ENCODE data around the gene GAA.
A peak's percentile ranks its signal among the peaks of the same experiment; 100 is the strongest.

The GAA gene

DNA sequence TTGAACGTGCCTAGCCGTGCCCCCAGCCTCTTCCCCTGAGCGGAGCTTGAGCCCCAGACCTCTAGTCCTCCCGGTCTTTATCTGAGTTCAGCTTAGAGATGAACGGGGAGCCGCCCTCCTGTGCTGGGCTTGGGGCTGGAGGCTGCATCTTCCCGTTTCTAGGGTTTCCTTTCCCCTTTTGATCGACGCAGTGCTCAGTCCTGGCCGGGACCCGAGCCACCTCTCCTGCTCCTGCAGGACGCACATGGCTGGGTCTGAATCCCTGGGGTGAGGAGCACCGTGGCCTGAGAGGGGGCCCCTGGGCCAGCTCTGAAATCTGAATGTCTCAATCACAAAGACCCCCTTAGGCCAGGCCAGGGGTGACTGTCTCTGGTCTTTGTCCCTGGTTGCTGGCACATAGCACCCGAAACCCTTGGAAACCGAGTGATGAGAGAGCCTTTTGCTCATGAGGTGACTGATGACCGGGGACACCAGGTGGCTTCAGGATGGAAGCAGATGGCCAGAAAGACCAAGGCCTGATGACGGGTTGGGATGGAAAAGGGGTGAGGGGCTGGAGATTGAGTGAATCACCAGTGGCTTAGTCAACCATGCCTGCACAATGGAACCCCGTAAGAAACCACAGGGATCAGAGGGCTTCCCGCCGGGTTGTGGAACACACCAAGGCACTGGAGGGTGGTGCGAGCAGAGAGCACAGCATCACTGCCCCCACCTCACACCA is 724 bp downstream of the GAA start:
- intact Hi-C loops (cut with DNase I) = loop anchor here (5.0 to 10.0 kb wide), 2 partner anchors 45 to 163 kb away; partner anchors contain the start of genes EIF4A3 and RNF213
- peak in 3 of 10 donors; percentile 64 to 85 (median 83) for DNase-seq

DNA sequence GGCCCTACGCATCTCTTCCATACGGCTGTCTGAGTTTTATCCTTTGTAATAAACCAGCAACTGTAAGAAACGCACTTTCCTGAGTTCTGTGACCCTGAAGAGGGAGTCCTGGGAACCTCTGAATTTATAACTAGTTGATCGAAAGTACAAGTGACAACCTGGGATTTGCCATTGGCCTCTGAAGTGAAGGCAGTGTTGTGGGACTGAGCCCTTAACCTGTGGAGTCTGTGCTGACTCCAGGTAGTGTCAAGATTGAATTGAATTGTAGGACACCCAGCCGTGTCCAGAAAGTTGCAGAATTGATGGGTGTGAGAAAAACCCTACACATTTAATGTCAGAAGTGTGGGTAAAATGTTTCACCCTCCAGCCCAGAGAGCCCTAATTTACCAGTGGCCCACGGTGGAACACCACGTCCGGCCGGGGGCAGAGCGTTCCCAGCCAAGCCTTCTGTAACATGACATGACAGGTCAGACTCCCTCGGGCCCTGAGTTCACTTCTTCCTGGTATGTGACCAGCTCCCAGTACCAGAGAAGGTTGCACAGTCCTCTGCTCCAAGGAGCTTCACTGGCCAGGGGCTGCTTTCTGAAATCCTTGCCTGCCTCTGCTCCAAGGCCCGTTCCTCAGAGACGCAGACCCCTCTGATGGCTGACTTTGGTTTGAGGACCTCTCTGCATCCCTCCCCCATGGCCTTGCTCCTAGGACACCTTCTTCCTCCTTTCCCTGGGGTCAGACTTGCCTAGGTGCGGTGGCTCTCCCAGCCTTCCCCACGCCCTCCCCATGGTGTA is 1.5 kb downstream of the GAA start:
- peak in 3 of 10 donors; percentile 42 to 51 (median 43) for DNase-seq
- intact Hi-C loops (cut with DNase I) = loop anchor here (5.0 to 10.0 kb wide), 2 partner anchors 44 to 162 kb away; partner anchors contain the start of genes EIF4A3 and RNF213

DNA sequence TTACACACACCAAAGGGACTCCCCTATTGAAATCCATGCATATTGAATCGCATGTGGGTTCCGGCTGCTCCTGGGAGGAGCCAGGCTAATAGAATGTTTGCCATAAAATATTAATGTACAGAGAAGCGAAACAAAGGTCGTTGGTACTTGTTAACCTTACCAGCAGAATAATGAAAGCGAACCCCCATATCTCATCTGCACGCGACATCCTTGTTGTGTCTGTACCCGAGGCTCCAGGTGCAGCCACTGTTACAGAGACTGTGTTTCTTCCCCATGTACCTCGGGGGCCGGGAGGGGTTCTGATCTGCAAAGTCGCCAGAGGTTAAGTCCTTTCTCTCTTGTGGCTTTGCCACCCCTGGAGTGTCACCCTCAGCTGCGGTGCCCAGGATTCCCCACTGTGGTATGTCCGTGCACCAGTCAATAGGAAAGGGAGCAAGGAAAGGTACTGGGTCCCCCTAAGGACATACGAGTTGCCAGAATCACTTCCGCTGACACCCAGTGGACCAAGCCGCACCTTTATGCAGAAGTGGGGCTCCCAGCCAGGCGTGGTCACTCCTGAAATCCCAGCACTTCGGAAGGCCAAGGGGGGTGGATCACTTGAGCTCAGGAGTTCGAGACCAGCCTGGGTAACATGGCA is 2.2 kb downstream of the GAA start:
- intact Hi-C loops (cut with DNase I) = loop anchor here (5.0 to 10.0 kb wide), 2 partner anchors 44 to 161 kb away; partner anchors contain the start of genes EIF4A3 and RNF213
- peak in 3 of 10 donors; percentile 40 to 64 (median 50) for DNase-seq

DNA sequence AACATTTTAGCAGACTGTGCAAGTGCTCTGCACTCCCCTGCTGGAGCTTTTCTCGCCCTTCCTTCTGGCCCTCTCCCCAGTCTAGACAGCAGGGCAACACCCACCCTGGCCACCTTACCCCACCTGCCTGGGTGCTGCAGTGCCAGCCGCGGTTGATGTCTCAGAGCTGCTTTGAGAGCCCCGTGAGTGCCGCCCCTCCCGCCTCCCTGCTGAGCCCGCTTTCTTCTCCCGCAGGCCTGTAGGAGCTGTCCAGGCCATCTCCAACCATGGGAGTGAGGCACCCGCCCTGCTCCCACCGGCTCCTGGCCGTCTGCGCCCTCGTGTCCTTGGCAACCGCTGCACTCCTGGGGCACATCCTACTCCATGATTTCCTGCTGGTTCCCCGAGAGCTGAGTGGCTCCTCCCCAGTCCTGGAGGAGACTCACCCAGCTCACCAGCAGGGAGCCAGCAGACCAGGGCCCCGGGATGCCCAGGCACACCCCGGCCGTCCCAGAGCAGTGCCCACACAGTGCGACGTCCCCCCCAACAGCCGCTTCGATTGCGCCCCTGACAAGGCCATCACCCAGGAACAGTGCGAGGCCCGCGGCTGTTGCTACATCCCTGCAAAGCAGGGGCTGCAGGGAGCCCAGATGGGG is 3.1 kb downstream of the GAA start:
- DNase-seq = peak in 3 of 10 donors; percentile 37 to 84 (median 80)
- intact Hi-C loops (cut with DNase I) = loop anchor here (5.0 to 10.0 kb wide), 2 partner anchors 43 to 160 kb away; partner anchors contain the start of genes EIF4A3 and RNF213

DNA sequence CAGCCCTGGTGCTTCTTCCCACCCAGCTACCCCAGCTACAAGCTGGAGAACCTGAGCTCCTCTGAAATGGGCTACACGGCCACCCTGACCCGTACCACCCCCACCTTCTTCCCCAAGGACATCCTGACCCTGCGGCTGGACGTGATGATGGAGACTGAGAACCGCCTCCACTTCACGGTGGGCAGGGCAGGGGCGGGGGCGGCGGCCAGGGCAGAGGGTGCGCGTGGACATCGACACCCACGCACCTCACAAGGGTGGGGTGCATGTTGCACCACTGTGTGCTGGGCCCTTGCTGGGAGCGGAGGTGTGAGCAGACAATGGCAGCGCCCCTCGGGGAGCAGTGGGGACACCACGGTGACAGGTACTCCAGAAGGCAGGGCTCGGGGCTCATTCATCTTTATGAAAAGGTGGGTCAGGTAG is 3.6 kb downstream of the GAA start:
- intact Hi-C loops (cut with DNase I) = loop anchor here (5.0 to 10.0 kb wide), 2 partner anchors 42 to 160 kb away; partner anchors contain the start of genes EIF4A3 and RNF213
- peak in 2 of 10 donors; percentile 63 to 72 for DNase-seq

DNA sequence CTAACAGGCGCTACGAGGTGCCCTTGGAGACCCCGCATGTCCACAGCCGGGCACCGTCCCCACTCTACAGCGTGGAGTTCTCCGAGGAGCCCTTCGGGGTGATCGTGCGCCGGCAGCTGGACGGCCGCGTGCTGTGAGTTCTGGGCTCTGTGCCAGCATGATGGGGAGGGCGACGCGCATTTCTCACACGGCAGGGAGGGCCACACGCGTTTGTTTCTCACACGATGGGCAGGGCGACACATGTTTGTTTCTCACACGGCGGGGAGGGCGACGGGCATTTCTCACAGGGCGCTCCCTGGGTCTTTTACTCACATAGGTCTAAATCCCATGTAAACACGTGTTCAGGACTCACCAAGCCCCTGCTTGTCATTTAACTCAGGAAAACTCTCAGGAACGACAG is 4.4 kb downstream of the GAA start:
- DNase-seq = peak in 8 of 10 donors; percentile 31 to 89 (median 58)
- intact Hi-C loops (cut with DNase I) = loop anchor here (10.0 kb wide), 1 partner anchor 159 kb away; the partner anchor contains the start of gene RNF213

DNA sequence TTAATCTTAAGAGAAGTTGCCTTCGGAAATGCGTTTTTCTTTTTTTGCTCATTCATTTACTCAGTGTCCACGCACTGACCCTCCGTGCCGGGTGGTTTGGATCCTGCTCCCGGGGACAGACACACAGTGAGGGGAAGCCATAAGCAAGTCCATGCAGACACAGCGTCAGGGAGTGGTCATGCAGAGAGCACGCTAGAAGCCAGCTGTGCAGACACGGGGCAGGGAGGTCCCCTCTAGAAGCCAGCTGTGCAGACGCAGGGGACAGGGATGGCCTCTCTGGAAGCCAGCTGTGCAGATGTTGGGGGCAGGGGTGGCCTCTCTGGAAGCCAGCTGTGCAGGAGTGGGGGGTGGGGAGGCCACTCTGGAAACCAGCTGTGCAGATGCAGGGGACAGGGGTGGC is 4.8 kb downstream of the GAA start:
- DNase-seq = peak in 3 of 10 donors; percentile 29 to 41 (median 29)
- intact Hi-C loops (cut with DNase I) = loop anchor here (10.0 kb wide), 1 partner anchor 159 kb away; the partner anchor contains the start of gene RNF213

DNA sequence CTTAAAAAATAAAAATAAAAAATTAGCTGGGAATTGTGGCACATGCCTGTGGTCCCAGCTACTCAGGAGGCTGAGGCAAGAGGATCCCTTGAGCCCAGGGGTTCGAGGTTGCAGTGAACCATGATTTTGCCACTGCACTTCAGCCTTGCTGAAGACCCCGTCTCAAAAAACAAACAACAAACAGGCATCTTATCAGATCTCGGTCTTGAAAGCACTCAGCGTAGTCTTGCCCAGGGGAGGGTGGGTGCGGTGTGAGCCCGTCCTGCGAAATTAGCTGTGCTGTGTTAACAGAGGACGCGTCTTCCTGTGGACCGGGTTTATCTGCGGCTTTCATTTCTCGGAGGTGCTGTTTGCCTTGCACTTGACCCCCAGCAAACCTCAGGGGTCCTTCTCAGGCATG is 5.4 kb downstream of the GAA start:
- intact Hi-C loops (cut with DNase I) = loop anchor here (10.0 kb wide), 1 partner anchor 158 kb away; the partner anchor contains the start of gene RNF213
- DNase-seq = peak in 3 of 10 donors; percentile 1 to 37 (median 33)

DNA sequence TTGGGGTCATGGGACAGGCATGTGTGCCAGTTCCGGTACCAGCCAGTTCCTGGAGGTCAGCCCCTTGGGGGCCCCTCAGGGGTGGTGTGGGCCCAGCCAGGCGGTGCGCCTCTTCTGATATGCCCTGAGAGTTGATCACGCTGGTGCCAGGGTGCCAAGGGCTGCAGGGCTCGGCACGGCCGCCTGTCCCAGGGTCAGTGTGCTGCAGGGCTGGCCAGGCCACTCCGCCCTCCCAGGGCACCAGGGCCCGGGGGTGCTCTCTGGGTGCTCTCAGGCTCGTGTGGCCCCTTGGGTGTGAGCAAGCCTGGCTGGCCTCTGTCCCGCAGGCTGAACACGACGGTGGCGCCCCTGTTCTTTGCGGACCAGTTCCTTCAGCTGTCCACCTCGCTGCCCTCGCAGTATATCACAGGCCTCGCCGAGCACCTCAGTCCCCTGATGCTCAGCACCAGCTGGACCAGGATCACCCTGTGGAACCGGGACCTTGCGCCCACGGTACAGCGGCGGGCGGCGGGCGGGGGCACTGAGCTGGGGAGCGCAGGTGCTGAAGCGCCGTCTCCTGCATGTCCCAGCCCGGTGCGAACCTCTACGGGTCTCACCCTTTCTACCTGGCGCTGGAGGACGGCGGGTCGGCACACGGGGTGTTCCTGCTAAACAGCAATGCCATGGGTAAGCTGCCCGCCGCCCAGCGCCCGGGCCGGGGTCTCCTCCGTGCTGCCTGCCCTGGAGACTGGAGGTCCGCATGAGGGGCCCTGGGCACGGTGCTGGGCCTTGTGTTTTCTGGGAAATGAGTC is 6.0 kb downstream of the GAA start:
- intact Hi-C loops (cut with DNase I) = loop anchor here (10.0 kb wide), 1 partner anchor 157 kb away; the partner anchor contains the start of gene RNF213

DNA sequence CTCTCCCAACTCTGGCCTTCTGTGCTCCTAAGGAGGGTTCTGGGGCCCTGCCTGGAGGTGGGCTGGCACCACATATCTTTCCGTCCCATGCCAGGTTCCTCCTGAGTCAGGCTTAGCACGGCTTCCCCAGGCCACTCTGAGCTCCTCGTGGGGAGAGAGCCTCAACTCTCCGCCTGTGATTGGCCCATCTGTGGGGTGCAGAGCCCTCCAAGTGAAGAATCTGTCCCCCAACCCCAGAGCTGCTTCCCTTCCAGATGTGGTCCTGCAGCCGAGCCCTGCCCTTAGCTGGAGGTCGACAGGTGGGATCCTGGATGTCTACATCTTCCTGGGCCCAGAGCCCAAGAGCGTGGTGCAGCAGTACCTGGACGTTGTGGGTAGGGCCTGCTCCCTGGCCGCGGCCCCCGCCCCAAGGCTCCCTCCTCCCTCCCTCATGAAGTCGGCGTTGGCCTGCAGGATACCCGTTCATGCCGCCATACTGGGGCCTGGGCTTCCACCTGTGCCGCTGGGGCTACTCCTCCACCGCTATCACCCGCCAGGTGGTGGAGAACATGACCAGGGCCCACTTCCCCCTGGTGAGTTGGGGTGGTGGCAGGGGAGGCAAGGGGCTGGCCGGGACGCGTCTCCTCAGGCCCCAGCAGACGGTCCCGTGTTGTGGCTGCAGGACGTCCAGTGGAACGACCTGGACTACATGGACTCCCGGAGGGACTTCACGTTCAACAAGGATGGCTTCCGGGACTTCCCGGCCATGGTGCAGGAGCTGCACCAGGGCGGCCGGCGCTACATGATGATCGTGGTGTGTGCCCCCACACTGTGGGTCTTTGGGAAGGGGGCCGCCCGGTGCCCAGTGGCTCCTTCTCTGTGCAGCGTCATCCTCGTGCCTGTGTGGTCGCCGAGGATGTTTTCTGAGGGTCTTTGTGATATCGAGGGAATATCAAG is 6.9 kb downstream of the GAA start:
- peak in 3 of 10 donors; percentile 2 to 74 (median 71) for DNase-seq
- intact Hi-C loops (cut with DNase I) = loop anchor here (10.0 kb wide), 1 partner anchor 156 kb away; the partner anchor contains the start of gene RNF213

More for the DNA sequence above, 6.0 kb downstream of the GAA start:
- DNase-seq = peak in 4 of 10 donors; percentile 3 to 84 (median 51)

DNA sequence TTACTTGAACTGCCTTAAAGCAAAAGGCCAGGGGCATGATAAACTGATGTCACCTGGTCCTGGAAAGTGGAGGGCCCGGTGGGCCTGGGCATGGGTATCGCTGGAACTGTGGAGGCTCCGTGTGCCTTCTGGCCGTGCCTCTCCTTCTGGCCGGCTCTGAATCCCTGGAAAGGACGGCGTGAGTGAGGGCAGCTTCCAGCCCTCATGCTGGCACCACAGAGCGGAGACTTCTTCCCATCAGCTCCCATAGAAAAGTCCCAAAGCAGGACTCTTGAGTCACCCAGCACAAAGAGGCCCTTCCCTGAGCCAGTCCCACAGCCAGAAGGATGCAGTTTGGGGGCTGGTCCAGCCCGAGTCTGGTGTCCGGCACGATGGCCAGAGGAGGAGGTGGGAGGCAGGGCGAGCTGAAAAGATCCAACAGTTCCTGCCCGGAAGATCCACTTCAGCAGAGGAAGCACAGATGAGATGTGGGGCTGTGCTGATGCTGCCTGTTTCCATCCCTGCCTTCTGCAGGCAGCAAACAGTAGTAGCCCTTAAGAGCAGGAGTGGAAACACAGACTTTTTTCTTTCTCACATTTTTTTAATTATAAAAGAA is 7.8 kb downstream of the GAA start:
- DNase-seq = peak in 1 of 10 donors; percentile 55
- intact Hi-C loops (cut with DNase I) = loop anchor here (10.0 kb wide), 1 partner anchor 156 kb away; the partner anchor contains the start of gene RNF213

DNA sequence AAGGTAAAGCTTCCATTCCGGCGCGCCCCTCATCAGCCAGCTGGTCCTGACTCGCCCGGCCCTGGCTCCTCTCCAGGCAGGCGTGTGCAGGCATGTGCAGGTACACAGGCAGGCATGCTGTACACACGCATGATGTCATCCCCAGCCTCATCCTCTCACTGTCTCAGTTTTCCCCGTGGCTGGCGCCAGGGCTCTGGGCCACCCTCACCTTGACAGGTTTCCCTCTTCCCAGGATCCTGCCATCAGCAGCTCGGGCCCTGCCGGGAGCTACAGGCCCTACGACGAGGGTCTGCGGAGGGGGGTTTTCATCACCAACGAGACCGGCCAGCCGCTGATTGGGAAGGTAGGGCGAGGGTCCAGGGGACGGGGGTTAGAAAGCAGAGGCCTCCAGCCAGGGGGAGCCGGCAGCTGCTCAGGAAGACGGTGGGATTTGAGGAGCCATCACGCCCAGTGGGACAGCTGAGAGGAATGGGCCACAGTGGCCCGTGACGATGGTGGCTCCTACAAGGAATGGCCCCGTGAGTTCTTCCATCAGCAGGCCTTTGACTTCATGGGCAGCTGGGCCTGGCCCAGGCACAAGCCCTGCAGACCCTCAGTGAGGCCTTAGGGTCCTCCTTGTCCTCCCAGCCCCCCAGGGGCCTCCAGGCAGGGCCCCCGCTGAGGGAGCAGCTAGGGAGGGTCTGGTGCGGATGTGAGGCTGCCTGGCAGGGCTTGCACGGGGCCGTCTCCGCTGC is 8.5 kb downstream of the GAA start:
- peak in 2 of 10 donors; percentile 75 to 79 for DNase-seq
- intact Hi-C loops (cut with DNase I) = loop anchor here (10.0 kb wide), 1 partner anchor 155 kb away; the partner anchor contains the start of gene RNF213

DNA sequence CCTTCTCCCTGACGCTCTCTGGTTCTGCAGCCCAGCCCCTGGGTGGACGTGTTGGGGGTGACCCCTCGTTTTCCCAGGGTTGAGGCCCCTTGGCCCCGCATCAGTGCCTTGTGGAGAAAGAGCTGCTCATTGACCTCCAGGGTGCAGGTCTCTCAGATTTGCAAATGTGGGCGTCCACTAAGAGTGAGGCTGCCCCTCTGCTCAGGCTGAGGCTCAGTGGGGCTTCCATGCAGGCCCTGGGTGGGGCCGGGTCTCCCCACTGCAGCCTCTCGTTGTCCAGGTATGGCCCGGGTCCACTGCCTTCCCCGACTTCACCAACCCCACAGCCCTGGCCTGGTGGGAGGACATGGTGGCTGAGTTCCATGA is 9.0 kb downstream of the GAA start:
- intact Hi-C loops (cut with DNase I) = no loop called here

DNA sequence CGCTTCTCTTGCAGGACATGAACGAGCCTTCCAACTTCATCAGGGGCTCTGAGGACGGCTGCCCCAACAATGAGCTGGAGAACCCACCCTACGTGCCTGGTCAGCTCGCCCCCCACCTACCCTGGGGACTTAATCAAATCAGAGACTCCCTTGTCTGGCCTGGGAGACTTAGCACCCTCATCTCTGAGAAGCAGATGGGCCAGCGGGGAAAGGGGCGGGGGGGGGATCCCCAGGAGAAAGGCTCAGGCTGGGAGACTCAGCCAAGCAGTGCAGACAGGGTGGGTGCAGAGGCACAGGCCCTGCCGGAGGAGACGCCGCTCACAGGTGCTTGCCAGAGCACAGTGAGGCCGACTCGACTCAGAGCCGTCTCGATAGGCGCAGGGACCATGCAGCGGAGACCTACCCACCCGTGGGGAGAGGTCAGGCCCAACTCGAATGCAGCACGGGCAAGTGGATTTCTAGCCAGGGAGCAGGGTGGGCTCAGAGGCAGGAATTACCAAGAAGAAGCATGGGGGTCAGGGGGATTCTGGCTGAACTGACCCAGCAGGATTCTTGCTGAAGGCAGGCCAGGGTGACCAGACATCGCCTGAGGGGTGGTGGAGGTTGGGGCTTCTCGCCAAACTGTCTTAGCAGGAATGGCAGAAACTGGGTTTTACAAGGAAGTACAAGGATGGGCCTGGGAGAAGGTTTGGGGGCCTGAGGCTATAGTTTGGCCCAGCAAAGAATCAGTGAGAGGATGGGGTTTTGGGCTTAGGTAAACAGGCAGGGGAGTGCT is 9.7 kb downstream of the GAA start:
- intact Hi-C loops (cut with DNase I) = no loop called here
- peak in 2 of 10 donors; percentile 73 to 79 for DNase-seq

More for the DNA sequence above, 9.0 kb downstream of the GAA start:
- peak in 1 of 10 donors; percentile 42 for DNase-seq

DNA sequence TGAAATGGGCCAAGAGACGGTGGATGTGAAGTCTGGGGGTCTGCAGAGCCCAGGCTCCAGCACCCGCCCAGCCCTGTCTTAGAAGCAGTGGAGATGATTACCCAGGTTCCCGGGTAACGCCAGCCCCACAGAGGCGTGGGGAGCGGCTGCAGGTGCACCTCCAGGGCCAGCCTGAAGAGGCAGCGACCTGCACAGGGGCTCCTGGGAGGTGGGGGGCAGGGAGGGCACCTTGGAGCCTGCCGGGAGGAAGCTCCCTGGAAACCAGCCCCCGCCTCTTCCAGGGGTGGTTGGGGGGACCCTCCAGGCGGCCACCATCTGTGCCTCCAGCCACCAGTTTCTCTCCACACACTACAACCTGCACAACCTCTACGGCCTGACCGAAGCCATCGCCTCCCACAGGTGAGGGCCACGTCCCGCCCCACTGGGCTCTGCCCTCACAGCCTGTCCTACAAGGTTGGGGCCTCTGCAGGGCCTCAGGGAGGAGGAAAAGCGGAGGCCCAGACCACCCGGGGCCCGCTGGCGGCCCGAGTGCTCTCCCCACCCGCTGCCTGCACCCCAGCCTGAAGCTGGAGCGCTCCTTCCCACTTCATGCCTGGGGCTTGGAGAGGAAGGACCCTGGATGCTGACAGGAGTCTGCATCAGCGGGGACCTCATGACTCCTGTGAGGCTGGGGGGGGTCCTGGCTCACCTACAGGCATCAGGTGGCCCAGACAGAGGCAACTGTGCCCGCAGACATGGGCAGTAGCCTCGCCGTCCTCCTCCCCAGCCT is 10.5 kb downstream of the GAA start:
- peak in 2 of 10 donors; percentile 67 to 69 for DNase-seq
- intact Hi-C loops (cut with DNase I) = no loop called here
